ENCODE measurements around the gene KIF1B.

- TF ChIP-seq USF1 (IDR thresholded peaks at IDR 0.05) (no peak), CREB1 (IDR thresholded peaks at IDR 0.05; ENCODE audit: low read depth) (no peak), RAD21 (IDR thresholded peaks at IDR 0.05; ENCODE audit: low read depth) (no peak), EGR1 (IDR thresholded peaks at IDR 0.05) (no peak), CEBPB (IDR thresholded peaks at IDR 0.05) (no peak), TAF1 (IDR thresholded peaks at IDR 0.05; ENCODE audit: low read depth) (no peak), YY1 (IDR thresholded peaks at IDR 0.05; ENCODE audit: low read depth) (no peak), EP300 (IDR thresholded peaks at IDR 0.05; ENCODE audit: borderline replicate concordance) (no peak), MAX (IDR thresholded peaks at IDR 0.05) (no peak), REST (IDR thresholded peaks at IDR 0.05; ENCODE audit: low read depth) (no peak), FOXM1 (IDR thresholded peaks at IDR 0.05; ENCODE audit: borderline replicate concordance, low read depth) (no peak), ZBTB7A (IDR thresholded peaks at IDR 0.05; ENCODE audit: low read depth) (no peak), NFIC (IDR thresholded peaks at IDR 0.05) (no peak), TEAD4 (IDR thresholded peaks at IDR 0.05) (no peak)
Observed at GRCh38 chr1:10299151-10299550, 88.8 kb downstream of the KIF1B start.

Data from Ishikawa (cell line).